ENCODE data around the gene BTG4.

DNA sequence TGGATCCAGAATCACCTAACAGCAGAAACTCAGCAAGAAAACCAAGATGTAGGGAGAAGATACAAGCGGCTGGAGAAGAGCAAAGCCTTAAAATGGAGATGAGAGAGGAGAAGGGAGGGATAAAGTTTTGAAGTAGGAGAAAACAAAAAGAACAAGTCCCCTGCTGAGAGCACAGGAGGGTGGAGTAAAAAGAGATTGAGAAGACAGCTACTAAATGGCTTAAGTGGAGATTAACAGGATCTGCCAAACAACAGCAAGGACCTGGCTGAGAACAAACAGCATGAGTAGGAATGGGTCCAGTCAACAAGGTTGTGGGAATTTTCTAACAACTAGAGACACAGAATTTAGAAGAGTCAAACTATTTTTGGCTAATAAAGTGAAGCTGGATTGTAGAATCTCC lies 18.1 kb downstream of the BTG4 start:
- TF ChIP-seq, protein P1, sequence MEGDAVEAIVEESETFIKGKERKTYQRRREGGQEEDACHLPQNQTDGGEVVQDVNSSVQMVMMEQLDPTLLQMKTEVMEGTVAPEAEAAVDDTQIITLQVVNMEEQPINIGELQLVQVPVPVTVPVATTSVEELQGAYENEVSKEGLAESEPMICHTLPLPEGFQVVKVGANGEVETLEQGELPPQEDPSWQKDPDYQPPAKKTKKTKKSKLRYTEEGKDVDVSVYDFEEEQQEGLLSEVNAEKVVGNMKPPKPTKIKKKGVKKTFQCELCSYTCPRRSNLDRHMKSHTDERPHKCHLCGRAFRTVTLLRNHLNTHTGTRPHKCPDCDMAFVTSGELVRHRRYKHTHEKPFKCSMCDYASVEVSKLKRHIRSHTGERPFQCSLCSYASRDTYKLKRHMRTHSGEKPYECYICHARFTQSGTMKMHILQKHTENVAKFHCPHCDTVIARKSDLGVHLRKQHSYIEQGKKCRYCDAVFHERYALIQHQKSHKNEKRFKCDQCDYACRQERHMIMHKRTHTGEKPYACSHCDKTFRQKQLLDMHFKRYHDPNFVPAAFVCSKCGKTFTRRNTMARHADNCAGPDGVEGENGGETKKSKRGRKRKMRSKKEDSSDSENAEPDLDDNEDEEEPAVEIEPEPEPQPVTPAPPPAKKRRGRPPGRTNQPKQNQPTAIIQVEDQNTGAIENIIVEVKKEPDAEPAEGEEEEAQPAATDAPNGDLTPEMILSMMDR (conservative IDR thresholded peaks at IDR 0.05 in 1 of 2, IDR thresholded peaks at IDR 0.05 in 1 of 2; ENCODE audit: extremely low read depth in 1 of 2, insufficient read depth in 1 of 2, low read depth in 1 of 2, low read length in 2 of 2) = no peak
- no peak for TF ChIP-seq EZH2 (IDR thresholded peaks at IDR 0.05; ENCODE audit: borderline replicate concordance, low read length)

Data from mammary epithelial cell (primary cell).